Astrocyte (in vitro differentiated cells and primary cell): ENCODE results near the gene UGT2A2. TPM values are rescaled to one million over a fixed set of nuclear protein-coding genes. Genes with fewer than 3 reads are reported as not detected.

ENCODE experiments used
- DNase-seq: peaks from one replicate; pipeline ENCODE4 v3.0.0-alpha.2; 2010; ENCODE audit warnings: low read depth
- FAIRE-seq: peaks from 2 replicates; lab custom pipeline; 2011; peaks lifted over from hg19 to GRCh38; lab: Jason Lieb, UNC
- H2AFZ ChIP-seq: 2 replicates; pipeline ENCODE4 v1.6.0; 2012; ENCODE audit warnings: low read depth, low read length, inconsistent platforms
- H3K27ac ChIP-seq: 2 replicates; pipeline ENCODE4 v1.5.1; 2011; ENCODE audit warnings: low read depth, low read length, inconsistent platforms
- H3K27me3 ChIP-seq: 2 replicates; pipeline ENCODE4 v1.6.0; 2011; ENCODE audit warnings: low read length, inconsistent platforms; ENCODE audit not compliant: insufficient read depth
- H3K36me3 ChIP-seq: 2 replicates; pipeline ENCODE4 v1.5.1; 2011; ENCODE audit warnings: low read length, inconsistent platforms; ENCODE audit not compliant: insufficient read depth
- H3K4me1 ChIP-seq: 2 replicates; pipeline ENCODE4 v1.5.1; 2011; ENCODE audit warnings: low read length, inconsistent platforms; ENCODE audit not compliant: insufficient read depth
- H3K4me2 ChIP-seq: 2 replicates; pipeline ENCODE4 v1.6.0; 2012; ENCODE audit warnings: low read length, inconsistent platforms
- H3K4me3 ChIP-seq: 2 replicates; pipeline ENCODE4 v1.5.1; 2011; ENCODE audit warnings: low read depth, mild to moderate bottlenecking, low read length, inconsistent platforms; ENCODE audit not compliant: insufficient read depth
- H3K79me2 ChIP-seq: 2 replicates; pipeline ENCODE4 v1.6.0; 2012; ENCODE audit warnings: mild to moderate bottlenecking, low read length, inconsistent platforms; ENCODE audit not compliant: insufficient read depth
- H3K9ac ChIP-seq: 2 replicates; pipeline ENCODE4 v1.6.0; 2012; ENCODE audit warnings: mild to moderate bottlenecking, low read length, inconsistent platforms
- H3K9me3 ChIP-seq: 2 replicates; pipeline ENCODE4 v1.5.1; 2012; ENCODE audit warnings: low read depth, mild to moderate bottlenecking, low read length, inconsistent platforms; ENCODE audit not compliant: insufficient read depth
- H4K20me1 ChIP-seq: 2 replicates; pipeline ENCODE4 v1.6.0; 2012; ENCODE audit warnings: low read length, inconsistent platforms; ENCODE audit not compliant: insufficient read depth
- H3K27ac Mint-ChIP-seq: one replicate; pipeline ENCODE4 v1.8.0; 2021; ENCODE audit warnings: mild to moderate bottlenecking, mixed read lengths; ENCODE audit not compliant: unreplicated experiment
- H3K27me3 Mint-ChIP-seq: one replicate; pipeline ENCODE4 v1.8.0; 2021; ENCODE audit warnings: low read depth, mixed read lengths; ENCODE audit not compliant: unreplicated experiment
- H3K36me3 Mint-ChIP-seq: one replicate; pipeline ENCODE4 v1.8.0; 2021; ENCODE audit warnings: low read depth, mixed read lengths; ENCODE audit not compliant: unreplicated experiment
- H3K4me1 Mint-ChIP-seq: one replicate; pipeline ENCODE4 v1.8.0; 2021; ENCODE audit warnings: low read depth, mixed read lengths; ENCODE audit not compliant: unreplicated experiment
- H3K4me3 Mint-ChIP-seq: one replicate; pipeline ENCODE4 v1.8.0; 2021; ENCODE audit warnings: mild to moderate bottlenecking, moderate library complexity, mixed read lengths; ENCODE audit not compliant: unreplicated experiment
- H3K9me3 Mint-ChIP-seq: one replicate; pipeline ENCODE4 v1.8.0; 2021; ENCODE audit warnings: mild to moderate bottlenecking, mixed read lengths; ENCODE audit not compliant: unreplicated experiment
- CTCF ChIP-seq: IDR thresholded peaks from 2 replicates; pipeline ENCODE4 v1.5.1; 2011; ENCODE audit warnings: low read depth, mild to moderate bottlenecking, inconsistent platforms, low read length, moderate library complexity; ENCODE audit not compliant: insufficient read depth
- EZH2 ChIP-seq: IDR thresholded peaks from 2 replicates; pipeline ENCODE4 v1.6.1; 2012; ENCODE audit warnings: mild to moderate bottlenecking, low read length, inconsistent platforms; ENCODE audit not compliant: insufficient read depth
- total RNA-seq: library from RNA; stranded (reverse); gene quantifications from 2 replicates; pipeline ENCODE4 v1.2.1, GENCODE V29; 2021

The UGT2A2 gene
- total RNA-seq, 1 donor from 2014 or later, result not detected

GRCh38 chr4:69653147-69653546, 13.7 kb upstream of the UGT2A2 start, which contains the start of gene UGT2A1:
UGT2A1 (minus strand) TSS chr4:69653247; CDS start chr4:69647644, 5,603 bp downstream.
- Histone ChIP-seq H3K4me2 (no peak within 1 kb of the TSS), H4K20me1 (no peaks in the 10 kb centered on the region), H3K36me3 (no peaks in the 10 kb centered on the region), H3K4me3 (no peak within 1 kb of the TSS), H3K27me3 (no peaks in the 10 kb centered on the region), H3K4me1 (no peaks in the 10 kb centered on the region), H3K27ac (no peak within 1 kb of the TSS), H3K9me3 (no peaks in the 10 kb centered on the region), H3K9ac (no peak within 1 kb of the TSS), H3K79me2 (no peaks in the 10 kb centered on the region), H2AFZ (no peak within 1 kb of the TSS)
- no peak for FAIRE-seq
- DNase-seq, result no peak
- Mint-ChIP-seq H3K36me3 (no peaks in the 10 kb centered on the region), H3K9me3 (no peaks in the 10 kb centered on the region), H3K27ac (no peak within 1 kb of the TSS), H3K4me1 (peaks cover 8% of the 10 kb centered on the region), H3K27me3 (no peaks in the 10 kb centered on the region), H3K4me3 (no peak within 1 kb of the TSS)
- TF ChIP-seq EZH2 (no peak), CTCF (no peak)

- FAIRE-seq (no peak), DNase-seq (no peak)
- Mint-ChIP-seq H3K4me3 (no peak overlapping the region), H3K36me3 (no peaks in the 10 kb centered on the region), H3K27me3 (no peaks in the 10 kb centered on the region), H3K4me1 (peaks cover 8% of the 10 kb centered on the region), H3K27ac (no peak overlapping the region), H3K9me3 (no peaks in the 10 kb centered on the region)
- no peak overlapping the region for H3K4me3 ChIP-seq
- no peak overlapping the region for H3K4me2 ChIP-seq
- no peak overlapping the region for H3K9ac ChIP-seq
- no peak overlapping the region for H3K27ac ChIP-seq
- H3K9me3 ChIP-seq, result no peaks in the 10 kb centered on the region
- no peaks in the 10 kb centered on the region for H3K27me3 ChIP-seq
- no peak for TF ChIP-seq EZH2
- TF ChIP-seq CTCF, result no peak
- H3K79me2 ChIP-seq, result no peaks in the 10 kb centered on the region
- no peaks in the 10 kb centered on the region for H3K4me1 ChIP-seq
- H4K20me1 ChIP-seq, result no peaks in the 10 kb centered on the region
- H2AFZ ChIP-seq, result no peak overlapping the region
- H3K36me3 ChIP-seq, result no peaks in the 10 kb centered on the region
Observed at GRCh38 chr4:69650872-69651271, 11.4 kb upstream of the UGT2A2 start.

- Histone ChIP-seq H3K9ac (no peak overlapping the region), H3K27me3 (no peaks in the 10 kb centered on the region), H3K79me2 (no peaks in the 10 kb centered on the region), H3K4me2 (no peak overlapping the region), H3K9me3 (no peaks in the 10 kb centered on the region), H4K20me1 (no peaks in the 10 kb centered on the region), H3K36me3 (no peaks in the 10 kb centered on the region), H2AFZ (no peak overlapping the region), H3K4me3 (no peak overlapping the region), H3K27ac (no peak overlapping the region), H3K4me1 (no peaks in the 10 kb centered on the region)
- DNase-seq, result no peak
- Mint-ChIP-seq H3K36me3 (no peaks in the 10 kb centered on the region), H3K27me3 (no peaks in the 10 kb centered on the region), H3K27ac (no peak overlapping the region), H3K9me3 (no peaks in the 10 kb centered on the region), H3K4me1 (peaks cover 8% of the 10 kb centered on the region), H3K4me3 (no peak overlapping the region)
- no peak for FAIRE-seq
- no peak for TF ChIP-seq CTCF
- TF ChIP-seq EZH2, result no peak
Observed at GRCh38 chr4:69649629-69650028, 10.2 kb upstream of the UGT2A2 start.
